Psoas muscle (tissue), 8 donors: ENCODE data around the gene KLHL17. TPM values are rescaled to one million over a fixed set of nuclear protein-coding genes. Genes with fewer than 3 reads are reported as not detected.

Experiments used
- ATAC-seq, 4 donors: fragments of 200-7000 bp; cut with Tn5 transposase; one replicate each; pipeline ENCODE4 v1.9.1; 2020; ENCODE audit warnings: moderate library complexity in 3 of 4, mild to moderate bottlenecking in 2 of 4
- DNase-seq, 2 donors: peaks; one replicate each; pipeline ENCODE4 v3.0.0-alpha.2; 2020
- H3K27ac ChIP-seq: fragments of 200-600 bp; one replicate; pipeline ENCODE4 v1.8.0; 2022
- H3K27me3 ChIP-seq, 3 donors: fragments of 200-600 bp in 1 of 3; one replicate each; pipeline versions ENCODE4 v1.6.1 to v1.8.0; 2013 to 2022; ENCODE audit warnings: low read length in 2 of 3, mild to moderate bottlenecking in 2 of 3, moderate library complexity in 1 of 3; ENCODE audit not compliant: insufficient read depth in 3 of 3
- H3K36me3 ChIP-seq, 2 donors: fragments of 200-600 bp in 1 of 2; one replicate each; pipeline versions ENCODE4 v1.6.1 to v1.8.0; 2013 to 2022; ENCODE audit warnings: low read depth in 1 of 2, mild to moderate bottlenecking in 1 of 2, moderate library complexity in 1 of 2; ENCODE audit not compliant: insufficient read depth in 1 of 2
- H3K4me1 ChIP-seq: fragments of 200-600 bp; one replicate; pipeline ENCODE4 v1.8.0; 2022
- H3K4me3 ChIP-seq: fragments of 200-600 bp; one replicate; pipeline ENCODE4 v1.8.0; 2022; ENCODE audit warnings: mild to moderate bottlenecking
- H3K9me3 ChIP-seq: fragments of 200-600 bp; one replicate; pipeline ENCODE4 v1.8.0; 2022
- WGBS, 3 donors: extraction: QIAGEN DNeasy Blood & Tissue Kit; methylation state at CpG; one replicate each; pipeline versions ENCODE4 v1.1.6 to v1.1.7; 2013; 5-methylcytosine and 5-hydroxymethylcytosine counted together
- intact Hi-C, 2 donors: fragments of 100-400 bp; cut with DNase I; formaldehyde crosslinking; loops; one replicate each; pipeline versions ENCODE4 v1.11.0 to v1.14.2; 2022
- polyA plus RNA-seq, 3 donors: library from polyadenylated mRNA; stranded (reverse); fragments of 200-250 nt; gene quantifications; one replicate each; pipeline ENCODE4 v1.2.3, GENCODE V29; 2013
- total RNA-seq, 4 donors: library from RNA; stranded (reverse); fragmentation: NEBNext Ultra II Directional in 2 of 4; extraction: Animal tissue kit (Norgen Biotek cat#: 25700) in 2 of 4; gene quantifications; one replicate each; pipeline versions ENCODE4 v1.2.1 to v1.2.4, GENCODE V29; 2021 to 2023
- TF ChIP-seq, protein P1 (sequence below): fragments of 200-600 bp; IDR thresholded peaks from one replicate; pipeline ENCODE4 v1.8.0; 2022; ENCODE audit warnings: antibody characterized with exemption
- donor health status: healthy with polysubstance abuse.
- donor health status: DM: no; HTN: no; CAD: no; lungs with moderate emphysema.
- donor health status: Bipolar disorder and iron deficiency.
- donor health status: healthy.
- donor health status: DM: yes; HTN: yes; CAD: no.
- donor health status: DM: no; HTN: no; CAD: no.
- donor health status: DM: no; HTN: no; CAD: no.
- donor health status: DM: yes; HTN: yes; CAD: no.

The KLHL17 gene
- total and polyA plus RNA-seq, 7 donors: 2.1 to 5.5 (median 3.4) TPM

DNA sequence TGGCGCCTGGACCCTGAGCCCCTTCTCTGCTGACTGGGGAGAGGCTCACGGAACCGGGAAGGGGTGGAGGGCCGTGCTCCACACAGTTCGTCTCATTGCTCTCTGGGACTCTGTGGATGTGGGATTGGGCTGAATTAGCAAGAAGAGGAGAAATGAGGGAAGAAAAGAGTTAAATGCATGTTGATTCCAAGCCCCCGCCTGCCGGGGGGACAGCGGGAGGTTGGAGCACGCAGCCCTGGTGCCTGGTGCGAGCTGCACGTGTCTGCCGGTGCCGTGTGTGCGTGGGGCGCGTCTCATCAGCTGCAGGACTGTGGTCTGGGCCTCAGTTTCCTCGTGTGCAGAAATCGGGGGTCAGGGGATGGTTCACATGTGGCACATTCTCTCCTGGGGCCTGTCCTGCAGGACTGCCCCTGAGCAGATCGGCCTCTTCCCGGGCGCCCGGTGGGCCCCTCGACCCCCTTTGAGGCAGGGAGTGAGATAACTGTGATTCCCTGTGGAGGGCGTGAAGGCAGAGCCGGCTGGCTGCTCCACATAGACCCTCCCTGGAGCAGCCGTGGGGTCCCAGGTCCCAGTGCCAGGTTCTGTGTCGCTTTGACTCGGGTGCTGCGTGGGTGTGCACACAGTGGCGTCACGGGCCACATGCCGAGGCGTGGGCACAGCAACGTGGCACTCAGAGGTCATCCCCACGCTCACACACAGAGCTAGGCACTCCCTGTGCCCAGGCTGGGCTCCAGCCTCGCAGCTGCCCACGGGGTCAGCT, 25.2 kb upstream of the KLHL17 start:
- TF ChIP-seq, protein P1, sequence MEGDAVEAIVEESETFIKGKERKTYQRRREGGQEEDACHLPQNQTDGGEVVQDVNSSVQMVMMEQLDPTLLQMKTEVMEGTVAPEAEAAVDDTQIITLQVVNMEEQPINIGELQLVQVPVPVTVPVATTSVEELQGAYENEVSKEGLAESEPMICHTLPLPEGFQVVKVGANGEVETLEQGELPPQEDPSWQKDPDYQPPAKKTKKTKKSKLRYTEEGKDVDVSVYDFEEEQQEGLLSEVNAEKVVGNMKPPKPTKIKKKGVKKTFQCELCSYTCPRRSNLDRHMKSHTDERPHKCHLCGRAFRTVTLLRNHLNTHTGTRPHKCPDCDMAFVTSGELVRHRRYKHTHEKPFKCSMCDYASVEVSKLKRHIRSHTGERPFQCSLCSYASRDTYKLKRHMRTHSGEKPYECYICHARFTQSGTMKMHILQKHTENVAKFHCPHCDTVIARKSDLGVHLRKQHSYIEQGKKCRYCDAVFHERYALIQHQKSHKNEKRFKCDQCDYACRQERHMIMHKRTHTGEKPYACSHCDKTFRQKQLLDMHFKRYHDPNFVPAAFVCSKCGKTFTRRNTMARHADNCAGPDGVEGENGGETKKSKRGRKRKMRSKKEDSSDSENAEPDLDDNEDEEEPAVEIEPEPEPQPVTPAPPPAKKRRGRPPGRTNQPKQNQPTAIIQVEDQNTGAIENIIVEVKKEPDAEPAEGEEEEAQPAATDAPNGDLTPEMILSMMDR: no peak
- DNase-seq (no peak), ATAC-seq (no peak)
- no peak overlapping the region for H3K4me3 ChIP-seq
- peaks cover 13% of the 10 kb centered on the region for H3K4me1 ChIP-seq
- no peaks in the 10 kb centered on the region for H3K36me3 ChIP-seq
- intact Hi-C loops: no loop called here
- H3K9me3 ChIP-seq: no peaks in the 10 kb centered on the region
- peaks cover 0 to 85% (median 15%) of the 10 kb centered on the region in 3 donors for H3K27me3 ChIP-seq
- WGBS, 3 donors: 7% methylated on average over 36 to 37 of the region's 37 CpGs
- H3K27ac ChIP-seq: no peak overlapping the region

DNA sequence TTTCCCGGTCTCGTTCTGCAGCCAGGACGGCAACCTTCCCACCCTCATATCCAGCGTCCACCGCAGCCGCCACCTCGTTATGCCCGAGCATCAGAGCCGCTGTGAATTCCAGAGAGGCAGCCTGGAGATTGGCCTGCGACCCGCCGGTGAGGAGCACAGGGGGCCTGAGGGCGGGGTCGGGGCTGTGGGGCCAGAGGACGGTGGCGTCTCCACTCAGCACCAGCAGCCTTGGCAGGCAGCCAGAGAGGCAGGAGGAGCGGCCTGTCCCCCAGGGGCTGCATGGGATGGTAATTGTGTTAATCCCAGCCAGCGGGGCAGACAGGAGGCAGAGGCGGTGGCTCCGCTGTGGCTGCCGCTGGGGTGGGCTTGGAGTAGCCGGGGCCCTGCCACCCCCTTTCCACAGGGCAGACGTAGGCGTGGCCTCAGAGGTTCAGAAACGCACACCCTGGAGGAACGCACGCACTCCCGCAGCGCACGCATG, 24.6 kb upstream of the KLHL17 start:
- Histone ChIP-seq H3K9me3 (no peaks in the 10 kb centered on the region), H3K4me3 (no peak overlapping the region), H3K36me3 (no peaks in the 10 kb centered on the region), H3K4me1 (peaks cover 18% of the 10 kb centered on the region), H3K27ac (no peak overlapping the region), H3K27me3 (peaks cover 0 to 83% (median 19%) of the 10 kb centered on the region in 3 donors)
- TF ChIP-seq, protein P1: no peak
- DNase-seq (no peak), ATAC-seq (no peak)
- intact Hi-C loops: no loop called here
- WGBS, 3 donors: 4 to 8% (median 6%) methylated on average over 25 to 30 of the region's 30 CpGs

DNA sequence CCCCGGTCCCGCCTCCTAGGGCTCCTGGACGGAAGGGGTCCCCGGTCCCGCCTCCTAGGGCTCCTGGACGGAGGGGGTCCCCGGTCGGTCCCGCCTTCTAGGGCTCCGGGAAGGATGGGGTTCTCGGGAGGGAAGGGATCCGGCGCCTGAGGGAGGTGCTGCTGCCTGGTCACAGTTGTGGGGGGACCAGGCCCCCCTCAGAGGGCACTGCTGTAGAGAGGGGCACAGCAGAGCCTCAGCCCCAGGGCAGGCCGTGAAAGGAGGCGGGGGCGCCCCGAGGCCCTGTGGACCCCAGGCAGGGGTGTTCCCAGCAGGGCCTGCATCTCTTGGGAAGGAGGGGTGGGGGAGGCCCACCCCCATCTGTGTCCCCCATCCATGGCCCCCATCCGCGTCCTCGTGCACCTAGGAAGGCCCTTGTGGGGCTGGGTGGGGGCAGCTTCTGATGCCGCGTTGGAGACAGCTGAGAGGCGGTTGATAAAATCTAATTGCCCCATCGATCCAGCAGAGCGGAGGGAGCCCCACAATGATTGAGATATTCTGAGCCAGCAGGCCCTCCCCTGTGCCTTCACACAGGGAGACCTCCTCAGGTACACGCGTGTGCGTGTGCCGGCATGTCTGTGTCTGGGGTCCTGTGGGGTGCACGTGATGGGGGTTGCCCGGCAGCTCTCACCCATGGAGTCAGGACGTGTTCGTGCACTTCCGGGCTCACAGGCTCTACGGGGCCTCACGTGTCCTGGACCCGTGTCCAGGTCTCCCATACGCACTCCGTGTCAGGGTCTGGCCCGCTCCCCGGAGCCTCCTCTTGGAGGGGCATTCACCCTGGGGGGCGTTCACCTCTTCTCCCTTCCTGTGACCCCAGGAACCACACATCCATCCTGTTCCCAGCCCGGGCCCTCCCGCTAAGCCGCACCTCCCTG, 23.8 kb upstream of the KLHL17 start:
- Histone ChIP-seq H3K4me3 (no peak overlapping the region), H3K4me1 (peaks cover 23% of the 10 kb centered on the region), H3K36me3 (no peaks in the 10 kb centered on the region), H3K9me3 (no peaks in the 10 kb centered on the region), H3K27ac (no peak overlapping the region), H3K27me3 (peaks cover 0 to 84% (median 27%) of the 10 kb centered on the region in 3 donors)
- 60 to 72% (median 61%) methylated on average over 41 to 45 of the region's 45 CpGs for WGBS, 3 donors
- no peak for ATAC-seq
- intact Hi-C loops: no loop called here
- TF ChIP-seq, protein P1: no peak
- DNase-seq: no peak

DNA sequence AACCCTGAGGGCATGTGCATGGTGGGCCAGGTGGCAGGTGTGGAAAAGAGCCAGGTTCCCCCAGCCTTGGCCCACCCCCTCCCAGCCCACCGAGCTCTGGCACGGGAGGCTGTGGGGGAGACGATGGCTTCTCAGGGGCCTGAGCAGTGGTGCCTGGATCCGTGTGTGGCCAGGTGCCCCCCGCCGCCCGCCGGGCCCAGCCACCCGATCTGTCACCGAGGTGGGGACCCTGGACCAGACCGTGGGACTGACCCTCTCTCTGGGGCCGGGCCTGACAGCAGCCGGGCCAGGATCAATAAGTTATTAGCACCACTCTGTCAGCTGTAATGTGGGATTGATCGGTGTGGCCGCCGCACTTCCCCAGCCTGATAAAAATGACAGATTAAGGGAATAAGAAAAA, 22.9 kb upstream of the KLHL17 start:
- Histone ChIP-seq H3K4me3 (no peak overlapping the region), H3K36me3 (no peaks in the 10 kb centered on the region), H3K4me1 (peaks cover 23% of the 10 kb centered on the region), H3K9me3 (no peaks in the 10 kb centered on the region), H3K27ac (no peak overlapping the region), H3K27me3 (peaks cover 0 to 86% (median 33%) of the 10 kb centered on the region in 3 donors)
- DNase-seq: no peak
- WGBS, 3 donors: 82 to 86% (median 84%) methylated on average over 16 of the region's 16 CpGs
- TF ChIP-seq, protein P1: no peak
- ATAC-seq: no peak
- intact Hi-C loops: no loop called here
